Measurements from ENCODE around the gene TUFT1.

DNA sequence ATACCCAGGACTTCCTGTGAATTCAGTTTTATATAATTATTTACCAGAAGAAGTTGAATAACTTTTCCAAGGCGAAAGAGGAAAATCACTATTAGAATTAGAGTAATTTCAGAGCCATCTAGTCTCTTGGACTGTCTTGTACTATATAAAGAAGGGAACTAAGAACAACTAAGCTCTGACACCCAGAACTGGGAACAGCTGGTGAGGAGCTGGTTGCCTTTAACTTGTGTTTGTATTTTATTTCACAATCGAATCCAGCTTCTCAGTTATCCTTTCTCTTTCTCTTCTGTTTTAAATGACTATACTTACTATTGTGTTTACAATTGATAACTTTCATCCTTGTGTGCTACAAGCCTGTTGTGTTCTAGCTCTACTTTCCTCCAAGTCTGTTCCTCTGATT lies 80.2 kb downstream of the TUFT1 start:
- TF ChIP-seq, protein P1, sequence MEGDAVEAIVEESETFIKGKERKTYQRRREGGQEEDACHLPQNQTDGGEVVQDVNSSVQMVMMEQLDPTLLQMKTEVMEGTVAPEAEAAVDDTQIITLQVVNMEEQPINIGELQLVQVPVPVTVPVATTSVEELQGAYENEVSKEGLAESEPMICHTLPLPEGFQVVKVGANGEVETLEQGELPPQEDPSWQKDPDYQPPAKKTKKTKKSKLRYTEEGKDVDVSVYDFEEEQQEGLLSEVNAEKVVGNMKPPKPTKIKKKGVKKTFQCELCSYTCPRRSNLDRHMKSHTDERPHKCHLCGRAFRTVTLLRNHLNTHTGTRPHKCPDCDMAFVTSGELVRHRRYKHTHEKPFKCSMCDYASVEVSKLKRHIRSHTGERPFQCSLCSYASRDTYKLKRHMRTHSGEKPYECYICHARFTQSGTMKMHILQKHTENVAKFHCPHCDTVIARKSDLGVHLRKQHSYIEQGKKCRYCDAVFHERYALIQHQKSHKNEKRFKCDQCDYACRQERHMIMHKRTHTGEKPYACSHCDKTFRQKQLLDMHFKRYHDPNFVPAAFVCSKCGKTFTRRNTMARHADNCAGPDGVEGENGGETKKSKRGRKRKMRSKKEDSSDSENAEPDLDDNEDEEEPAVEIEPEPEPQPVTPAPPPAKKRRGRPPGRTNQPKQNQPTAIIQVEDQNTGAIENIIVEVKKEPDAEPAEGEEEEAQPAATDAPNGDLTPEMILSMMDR (IDR thresholded peaks at IDR 0.05) = no peak
- TF ChIP-seq EP300 (IDR thresholded peaks at IDR 0.05) = no peak

Measured in stomach (tissue), 4 donors.